Forelimb muscle (tissue), 1 donor: ENCODE results near the gene SLC37A3. TPM values are rescaled to one million over a fixed set of nuclear protein-coding genes. Genes with fewer than 3 reads are reported as not detected.
"Not testable (repeated sequence)": the region's sequence is repeated elsewhere in the genome, so short reads cannot be mapped to it uniquely, and the experiment has no call there.

Experiments used
- DNase-seq: peaks from one replicate; pipeline ENCODE4 v3.0.0-alpha.2; 2013; ENCODE audit warnings: low read depth
- polyA plus RNA-seq: library from polyadenylated mRNA; unstranded; fragments of 120-200 nt; gene quantifications from one replicate; pipeline ENCODE4 v1.2.1, GENCODE V29; 2013; ENCODE audit not compliant: insufficient read length

Gene SLC37A3
- polyA plus RNA-seq, 1 donor, result 26.4 TPM

- no peak for DNase-seq
These were observed 86.0 kb downstream of the SLC37A3 start for GRCh38 chr7:140312141-140312846.

GRCh38 chr7:140311128-140311527 is 87.2 kb downstream of the SLC37A3 start:
- DNase-seq, result not testable (repeated sequence)

- DNase-seq, result no peak
These were observed 87.9 kb downstream of the SLC37A3 start for GRCh38 chr7:140310337-140311002.

- DNase-seq, result no peak
These were observed 90.3 kb downstream of the SLC37A3 start for GRCh38 chr7:140308060-140308459.

GRCh38 chr7:140304191-140304799 is 94.0 kb downstream of the SLC37A3 start:
- DNase-seq, result no peak

GRCh38 chr7:140300243-140301136 is 97.8 kb downstream of the SLC37A3 start:
- DNase-seq, result no peak

GRCh38 chr7:140298213-140298612 is 100.1 kb downstream of the SLC37A3 start:
- DNase-seq, result no peak

GRCh38 chr7:140297192-140297591 is 101.1 kb downstream of the SLC37A3 start:
- no peak for DNase-seq

GRCh38 chr7:140295224-140295738 is 103.0 kb downstream of the SLC37A3 start:
- no peak for DNase-seq

GRCh38 chr7:140294454-140294853 is 103.9 kb downstream of the SLC37A3 start:
- DNase-seq, result no peak

GRCh38 chr7:140292438-140292837 is 105.9 kb downstream of the SLC37A3 start:
- no peak for DNase-seq

- no peak for DNase-seq
These were observed 108.5 kb downstream of the SLC37A3 start for GRCh38 chr7:140289804-140290203.

GRCh38 chr7:140287988-140288387 is 110.3 kb downstream of the SLC37A3 start:
- DNase-seq, result no peak

- no peak for DNase-seq
These were observed 112.4 kb downstream of the SLC37A3 start for GRCh38 chr7:140285938-140286337.

GRCh38 chr7:140284062-140284461 is 114.3 kb downstream of the SLC37A3 start:
- no peak for DNase-seq

Other genes with a start within 250 kb of the SLC37A3 start
- 8.4 TPM for gene KDM7A, start 221.5 kb downstream of the SLC37A3 start, polyA plus RNA-seq
- not detected for gene RAB19, start 5.5 kb upstream of the SLC37A3 start, polyA plus RNA-seq
- gene MKRN1, start 81.0 kb upstream of the SLC37A3 start, polyA plus RNA-seq, result 83.4 TPM
- gene DENND2A, start 242.3 kb upstream of the SLC37A3 start, polyA plus RNA-seq, result 41.9 TPM